SIG-M5 treated with dmso at 0.1 percent for 504 hours (cell line): ENCODE results near the gene PPP2R2C.

Source experiments
- DNase-seq: peaks from one replicate; lab custom pipeline; 2025; ENCODE audit not compliant: unreplicated experiment; lab: John Stamatoyannopoulos, UW

PPP2R2C gene

DNA sequence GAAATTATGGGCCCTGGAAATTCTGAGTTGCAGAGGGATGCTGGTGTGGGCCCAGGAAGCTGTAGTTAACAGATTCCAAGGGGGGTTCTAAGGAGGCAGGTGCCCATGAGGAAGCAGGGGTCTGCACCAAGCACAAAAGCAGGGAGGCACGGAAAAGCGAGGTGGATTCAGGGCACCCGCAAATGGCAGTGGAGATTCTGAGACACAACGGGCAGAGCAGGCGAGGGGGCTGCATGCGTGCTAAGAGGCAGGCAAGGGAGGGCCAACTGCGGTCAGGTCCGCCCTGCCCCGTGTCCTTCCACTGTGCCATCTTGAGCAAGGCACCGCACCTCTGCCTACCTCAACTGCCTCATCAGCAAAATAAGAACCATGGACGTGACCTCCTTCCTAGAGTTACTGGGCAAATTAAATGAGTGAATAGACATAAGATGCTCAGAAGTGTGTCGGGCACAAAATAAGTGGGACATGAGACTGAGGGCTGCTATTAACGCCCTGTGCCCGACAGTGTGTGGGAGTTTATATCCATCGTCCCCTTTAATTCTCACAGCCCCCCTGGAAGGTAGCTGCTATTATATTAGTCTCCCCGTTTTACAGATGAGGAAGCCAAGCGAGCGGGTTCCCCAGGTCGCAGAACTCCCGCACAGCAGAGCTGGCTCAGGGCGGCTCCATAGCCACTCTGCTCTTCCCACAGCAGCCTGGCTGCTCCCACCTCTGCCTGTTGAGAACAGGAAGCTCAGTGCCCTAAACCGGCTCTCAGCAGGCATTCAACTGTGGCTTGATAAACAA, 67.6 kb downstream of the PPP2R2C start:
- DNase-seq, result no peak

DNA sequence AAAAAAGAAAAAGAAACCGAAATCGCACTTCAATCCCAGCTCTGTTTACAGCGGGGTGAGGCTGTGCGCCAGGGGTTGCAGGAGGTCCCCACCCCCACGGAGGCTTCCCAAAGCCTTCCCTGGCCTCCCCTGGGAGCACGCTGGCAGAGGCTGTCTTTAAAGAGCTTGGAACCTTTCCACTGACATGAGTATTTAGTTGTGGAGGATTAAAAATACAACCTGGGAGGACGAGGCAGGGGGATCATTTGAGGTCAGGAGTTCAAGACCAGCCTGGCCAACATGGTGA, 69.1 kb downstream of the PPP2R2C start:
- no peak for DNase-seq

DNA sequence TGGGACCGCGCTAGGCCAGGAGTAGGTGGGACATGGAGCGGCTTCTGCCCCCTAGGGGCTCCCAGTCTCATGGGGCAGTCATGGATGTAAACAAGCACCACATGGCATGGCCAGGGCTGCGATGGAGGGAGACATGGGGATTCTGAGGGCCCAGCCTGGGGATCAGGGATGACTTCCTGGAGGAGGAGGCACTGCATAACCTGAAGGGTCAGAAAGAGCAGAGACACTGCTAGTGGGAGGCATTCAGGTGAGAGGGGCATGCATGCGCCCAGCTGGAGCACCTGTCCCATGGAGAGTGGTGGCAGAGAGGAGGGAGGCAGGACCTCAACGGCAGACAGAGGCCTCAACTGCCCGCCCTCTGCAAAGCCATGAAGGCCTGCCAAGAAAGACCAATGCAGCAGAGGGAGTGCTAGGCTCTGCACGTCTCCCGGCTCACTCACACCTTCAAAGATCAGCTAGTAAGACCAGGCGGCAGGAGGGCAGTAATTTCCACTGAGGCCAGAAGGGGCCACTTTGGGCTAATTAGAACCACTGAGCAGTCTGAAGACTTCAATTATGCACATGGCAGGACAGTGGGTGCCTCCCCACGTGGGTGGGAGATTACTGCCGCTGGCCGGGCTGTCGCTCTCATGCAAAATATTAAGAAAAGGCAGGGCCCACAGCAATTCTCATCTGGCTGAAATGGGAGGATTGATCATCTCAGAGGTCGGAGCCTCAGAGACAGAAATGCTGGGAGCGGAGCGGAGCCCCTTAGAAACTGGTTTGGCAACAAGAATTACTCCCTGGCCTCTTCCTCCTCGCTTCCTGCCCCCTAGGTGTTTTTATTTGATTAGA, 69.6 kb downstream of the PPP2R2C start:
- no peak for DNase-seq

DNA sequence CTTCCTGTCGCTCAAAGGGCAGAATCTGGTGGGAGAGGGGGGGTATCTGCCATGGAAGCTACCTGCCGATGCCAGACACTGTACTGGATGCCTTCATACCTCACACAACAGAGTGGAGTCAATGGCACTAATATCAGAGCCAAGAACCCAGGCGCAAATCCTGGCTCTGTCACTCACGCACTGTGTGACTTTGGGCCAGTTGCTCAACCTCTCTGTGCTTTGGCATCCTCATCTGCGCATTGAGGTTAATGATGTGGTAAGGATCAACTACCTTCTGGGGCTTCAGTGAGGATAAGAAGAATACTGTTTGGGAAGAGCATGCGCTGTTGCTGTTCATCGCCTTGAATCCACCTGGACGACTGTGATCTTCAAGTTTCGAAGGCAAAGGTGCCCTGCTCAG, 70.6 kb downstream of the PPP2R2C start:
- DNase-seq, result no peak

DNA sequence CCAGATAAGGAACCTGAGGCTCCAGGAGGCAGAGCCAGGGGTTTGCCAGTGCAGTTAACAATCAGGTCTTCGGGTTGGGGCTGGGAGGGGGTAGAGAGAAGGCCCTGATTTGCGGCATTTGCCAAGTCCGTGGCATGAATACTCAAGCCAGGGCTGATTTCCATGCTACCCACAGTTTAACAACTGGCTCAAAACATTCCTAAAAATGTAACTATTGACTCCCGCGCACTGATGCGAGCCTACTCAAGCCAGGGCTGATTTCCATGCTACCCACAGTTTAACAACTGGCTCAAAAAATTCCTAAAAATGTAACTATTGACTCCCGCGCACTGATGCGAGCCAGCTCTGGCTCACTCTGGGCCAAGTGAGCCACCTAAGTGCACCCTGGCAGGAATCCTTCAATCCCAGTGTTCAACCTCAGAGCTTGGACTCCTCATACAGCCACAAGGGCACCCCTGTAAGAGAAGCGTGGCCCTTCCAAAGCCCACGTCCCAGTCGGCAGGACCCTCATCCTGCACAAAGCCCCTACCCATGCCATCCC, 75.6 kb downstream of the PPP2R2C start:
- no peak for DNase-seq

DNA sequence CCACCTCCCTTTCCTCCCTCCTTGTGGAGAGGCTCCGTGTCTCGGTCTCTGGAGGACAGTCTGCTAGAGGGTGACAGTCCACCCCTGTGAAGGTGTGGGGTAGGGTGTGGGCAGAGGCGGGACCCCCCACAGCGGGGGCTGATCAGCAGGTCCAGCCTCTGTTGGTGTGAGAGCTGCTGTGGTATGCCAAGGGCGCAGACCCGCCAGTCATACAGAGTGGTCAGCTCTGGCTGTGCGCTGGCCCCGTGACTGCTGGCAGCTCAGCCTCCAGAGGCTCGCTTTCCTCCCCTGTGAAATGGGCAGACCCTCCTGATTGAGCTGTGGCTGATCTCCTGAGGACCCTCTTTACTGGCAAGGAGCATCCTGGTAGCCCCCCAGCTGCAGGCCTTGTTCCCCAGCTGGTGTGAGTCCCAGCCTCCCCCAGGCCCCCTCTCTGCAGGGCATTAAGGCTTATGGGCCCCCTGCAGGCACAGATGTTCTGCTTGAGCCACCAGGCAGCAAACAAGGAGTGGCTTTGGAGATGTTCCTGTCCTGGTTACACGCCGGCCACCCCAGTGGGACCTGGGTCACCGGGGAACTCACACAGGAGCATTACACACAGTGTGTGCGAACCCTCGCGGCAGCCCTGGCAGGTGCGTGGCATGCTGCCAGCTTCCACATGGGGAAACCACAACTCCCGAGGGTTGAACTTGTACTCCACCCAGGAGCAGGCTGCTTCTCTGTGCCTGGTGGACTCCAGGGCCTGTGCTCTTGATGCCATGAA, 76.8 kb downstream of the PPP2R2C start:
- DNase-seq, result no peak

DNA sequence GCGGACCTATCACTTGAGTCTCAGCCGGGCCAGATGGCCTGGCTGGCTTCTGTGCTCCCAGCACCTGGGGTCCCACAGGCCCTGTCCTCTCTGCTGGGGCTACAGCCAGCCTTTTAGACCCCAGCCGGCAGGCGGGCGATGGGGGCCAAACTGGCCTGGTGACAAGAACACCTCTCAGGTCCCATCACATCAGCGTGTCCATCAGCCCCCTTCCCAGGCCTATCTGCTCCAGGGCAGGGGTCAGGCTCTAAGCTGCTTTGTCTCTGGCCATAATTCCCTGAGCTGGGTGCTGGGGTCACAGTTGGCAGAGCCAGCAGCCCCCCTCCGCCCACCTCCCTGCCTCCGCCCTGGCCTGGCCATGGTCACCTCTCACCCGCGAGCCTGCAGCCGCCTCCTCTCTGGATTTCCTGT, 77.7 kb downstream of the PPP2R2C start:
- no peak for DNase-seq

DNA sequence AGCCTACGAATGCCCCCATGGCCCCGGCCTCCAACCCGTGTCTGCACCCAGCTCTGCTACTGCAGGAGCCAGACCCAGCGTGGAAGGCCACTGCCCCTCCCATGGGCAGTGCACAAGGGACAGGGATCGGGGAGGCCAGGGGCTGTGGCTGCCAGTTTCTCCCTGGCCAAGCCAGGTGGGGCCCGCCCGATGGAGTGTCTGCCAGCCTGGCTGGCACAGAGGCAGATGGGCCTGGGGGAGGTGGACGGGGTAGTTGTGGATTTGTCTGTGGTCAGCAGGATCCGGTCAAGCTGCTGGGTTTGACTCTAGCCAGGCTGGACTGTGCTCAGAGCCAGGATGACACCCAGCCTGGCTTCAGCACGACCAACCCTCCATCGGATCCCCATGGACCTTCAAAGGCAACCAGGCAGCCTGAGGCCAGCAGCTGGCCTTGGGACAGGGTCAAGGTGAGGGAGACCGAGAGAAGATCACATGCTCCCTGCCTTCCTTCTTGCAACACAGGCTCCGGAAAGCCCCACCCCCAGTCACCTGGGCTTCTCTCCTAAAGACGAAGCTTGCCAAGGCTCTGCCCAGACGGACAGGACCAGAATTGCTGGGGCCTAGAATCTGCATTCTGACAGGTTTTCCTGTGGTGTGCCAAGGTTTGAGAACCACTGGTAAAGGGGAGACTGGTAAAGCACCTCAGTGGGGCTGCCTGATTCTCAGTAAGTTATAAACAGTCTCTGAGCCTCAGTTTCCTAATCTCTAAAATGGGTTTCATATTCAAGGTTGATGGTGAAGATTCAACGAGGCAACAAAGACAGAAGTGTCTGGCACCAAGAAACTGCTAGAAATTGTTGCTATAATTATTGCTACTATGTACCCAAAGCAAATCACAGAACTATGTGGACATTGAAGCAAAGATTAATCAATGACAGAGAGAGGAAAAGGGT, 78.6 kb downstream of the PPP2R2C start:
- DNase-seq, result no peak

DNA sequence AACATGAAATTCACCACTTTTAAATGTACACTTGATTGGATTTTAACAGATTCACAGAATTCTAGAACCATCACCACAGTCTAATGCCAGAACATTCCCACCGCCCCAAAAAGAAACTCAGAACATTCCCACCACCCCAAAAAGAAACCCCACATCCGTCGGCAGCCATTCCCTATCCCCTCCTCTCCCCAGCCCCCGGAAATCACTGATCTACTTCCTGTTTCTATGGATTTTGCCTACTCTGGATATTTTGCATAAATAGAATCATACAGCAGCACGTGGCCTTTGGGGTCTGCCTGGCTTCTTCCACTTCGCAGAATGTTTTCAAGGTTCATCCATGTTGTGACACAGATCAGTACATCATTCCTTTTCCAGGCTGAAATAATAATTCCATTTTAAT, 79.3 kb downstream of the PPP2R2C start:
- DNase-seq, result no peak

DNA sequence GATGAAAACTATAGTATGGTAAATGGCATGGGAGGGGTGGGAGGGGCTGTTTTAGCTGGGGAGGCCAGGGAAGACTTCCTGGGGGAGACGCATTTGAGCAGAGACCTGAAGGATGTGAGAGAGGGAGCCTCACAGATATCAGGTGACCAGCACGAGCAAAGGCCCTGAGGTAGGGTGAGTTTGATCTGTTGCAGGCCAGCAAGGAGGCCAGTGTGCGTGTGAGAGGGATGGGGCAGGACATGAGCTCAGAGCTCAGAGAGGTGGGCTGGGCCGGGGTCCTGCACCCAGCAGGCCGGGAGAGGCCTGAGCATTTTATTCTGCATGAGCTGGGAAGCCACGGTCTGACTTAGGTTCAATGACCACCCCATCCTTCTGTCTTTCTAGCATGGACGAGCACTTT, 80.0 kb downstream of the PPP2R2C start:
- DNase-seq, result no peak

DNA sequence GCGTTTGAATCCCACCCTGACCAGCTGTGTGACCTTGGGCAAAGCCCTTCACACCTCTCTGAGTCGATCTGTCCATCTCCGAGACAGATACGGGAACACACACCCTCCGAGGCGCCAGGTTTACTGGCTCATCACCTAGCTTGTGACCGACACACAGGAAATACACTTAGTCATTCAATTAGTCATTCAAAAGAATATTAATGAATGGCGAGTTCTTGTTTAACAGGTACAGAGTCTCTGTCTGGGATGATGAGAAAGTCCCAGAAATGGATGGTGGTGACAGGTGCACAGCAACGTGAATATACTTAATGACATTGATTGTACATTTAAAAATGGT, 80.6 kb downstream of the PPP2R2C start:
- no peak for DNase-seq

DNA sequence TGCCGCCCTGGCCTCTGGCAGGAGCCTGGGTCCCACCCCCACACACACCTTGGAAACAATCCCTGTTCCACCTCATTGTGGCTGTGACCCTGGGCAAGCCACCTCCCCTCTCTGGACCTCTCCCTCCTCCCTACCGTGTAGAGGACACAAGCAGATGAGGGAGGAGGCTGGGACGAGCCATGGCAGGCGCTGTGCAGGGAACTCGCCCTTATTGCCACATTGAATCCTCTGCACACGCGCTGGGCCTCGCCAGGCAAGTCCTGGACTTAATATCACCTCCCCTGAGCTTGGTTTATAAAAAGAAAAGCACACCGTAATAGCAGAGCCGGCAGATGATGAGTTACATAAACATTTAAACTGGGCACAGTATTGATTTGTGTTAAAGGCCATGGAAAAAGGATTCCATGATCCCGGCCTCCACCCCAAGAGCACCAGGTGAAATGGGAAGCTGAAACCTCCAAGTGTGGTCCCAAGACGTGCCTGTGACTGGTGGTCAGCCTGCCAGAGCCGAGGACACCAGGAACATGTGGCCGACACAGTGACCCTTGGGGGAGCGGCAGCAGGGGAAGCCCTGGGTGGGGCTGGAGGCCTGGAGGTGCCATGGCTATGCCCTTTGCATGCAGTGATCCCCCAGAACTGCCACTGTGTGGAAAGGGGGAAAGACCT, 81.1 kb downstream of the PPP2R2C start:
- no peak for DNase-seq

DNA sequence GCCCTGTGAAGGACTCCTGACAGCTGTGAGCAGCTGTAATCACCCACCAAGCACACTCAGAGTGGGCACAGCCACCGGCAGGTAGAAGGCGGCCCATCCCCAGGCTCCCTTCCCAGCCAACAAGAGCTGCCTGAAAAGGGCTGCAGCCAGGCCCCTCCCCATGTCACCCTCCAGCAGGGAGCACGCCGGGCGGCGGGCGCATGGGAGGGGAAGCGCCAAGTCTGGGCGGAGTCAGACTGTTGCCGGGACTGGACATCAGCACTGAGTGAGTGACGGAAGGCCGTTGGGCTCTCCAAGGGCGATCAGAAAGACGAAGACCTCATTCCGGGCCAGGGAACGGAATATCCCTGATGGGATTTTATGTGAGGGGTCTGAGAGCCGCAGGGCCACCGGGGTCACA, 82.1 kb downstream of the PPP2R2C start:
- DNase-seq, result no peak

DNA sequence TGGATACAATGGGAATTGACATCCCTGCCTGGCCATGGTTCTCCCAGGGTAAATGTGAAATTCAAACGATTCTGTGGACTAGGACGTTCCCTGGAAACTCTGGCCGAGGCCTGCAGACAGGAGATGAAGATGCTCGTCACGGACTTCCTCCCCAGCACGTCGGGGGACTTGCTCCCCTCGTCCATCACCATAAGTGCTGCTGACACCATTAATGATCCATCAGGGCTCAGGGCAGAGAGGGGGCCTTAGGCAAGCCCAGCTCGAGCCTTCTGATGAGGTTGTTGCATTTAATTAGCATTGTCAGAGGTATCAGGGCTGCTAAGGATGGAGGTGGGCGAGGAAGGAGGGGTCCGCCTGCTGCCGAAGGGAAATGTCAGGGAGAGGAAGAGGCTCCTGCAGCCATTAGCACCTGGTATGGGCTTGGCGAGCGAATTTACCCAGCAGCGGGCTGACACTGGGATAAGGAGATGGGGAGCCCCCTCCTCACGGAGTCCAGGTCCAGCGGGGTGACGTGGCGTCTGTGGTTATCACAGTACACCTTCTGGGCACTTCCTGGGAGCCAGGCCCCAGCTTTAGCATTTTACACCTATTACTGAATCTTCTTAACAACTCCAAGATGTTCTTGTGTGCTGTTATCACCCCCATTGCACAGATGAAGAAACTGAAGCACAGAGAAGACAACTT, 83.1 kb downstream of the PPP2R2C start:
- DNase-seq, result no peak

DNA sequence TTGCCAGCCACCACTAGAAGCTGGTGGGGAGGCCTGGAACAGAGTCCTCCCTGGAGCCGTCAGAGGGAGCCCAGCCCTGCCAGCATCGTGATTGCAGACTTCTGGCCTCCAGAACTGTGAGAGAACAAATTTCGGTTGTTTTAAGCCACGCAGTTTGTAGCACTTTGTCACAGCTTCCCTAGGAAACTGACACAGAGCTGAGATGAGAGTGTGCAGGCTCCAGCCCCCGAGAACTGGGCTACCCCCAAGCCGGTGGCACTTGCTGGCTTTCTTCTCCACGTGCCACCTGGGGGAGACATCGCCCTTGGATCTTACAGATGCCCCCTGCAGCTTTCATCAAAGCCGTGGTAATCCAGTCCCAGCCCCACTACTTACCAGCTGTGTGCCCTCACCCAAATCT, 83.7 kb downstream of the PPP2R2C start:
- DNase-seq, result no peak

DNA sequence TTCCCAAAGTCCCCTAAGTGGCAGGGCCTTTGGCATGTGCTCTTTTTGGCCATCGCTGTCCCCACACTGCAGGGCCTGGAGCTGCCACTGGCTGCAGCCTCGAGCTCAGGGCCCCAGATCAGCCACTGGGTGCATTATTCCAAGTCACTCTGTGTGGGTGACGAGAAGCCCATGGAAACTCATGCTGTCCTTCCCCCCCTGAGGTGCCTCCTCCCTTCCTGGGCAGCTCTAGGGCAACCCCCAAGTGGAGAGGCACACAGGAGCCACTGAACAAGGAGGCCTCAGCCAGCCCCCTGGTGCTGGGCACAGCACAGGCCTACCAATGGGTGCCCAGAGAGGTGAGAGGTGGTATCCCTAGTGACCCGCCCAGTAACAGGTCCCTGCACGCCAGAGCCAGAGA, 84.5 kb downstream of the PPP2R2C start:
- no peak for DNase-seq

DNA sequence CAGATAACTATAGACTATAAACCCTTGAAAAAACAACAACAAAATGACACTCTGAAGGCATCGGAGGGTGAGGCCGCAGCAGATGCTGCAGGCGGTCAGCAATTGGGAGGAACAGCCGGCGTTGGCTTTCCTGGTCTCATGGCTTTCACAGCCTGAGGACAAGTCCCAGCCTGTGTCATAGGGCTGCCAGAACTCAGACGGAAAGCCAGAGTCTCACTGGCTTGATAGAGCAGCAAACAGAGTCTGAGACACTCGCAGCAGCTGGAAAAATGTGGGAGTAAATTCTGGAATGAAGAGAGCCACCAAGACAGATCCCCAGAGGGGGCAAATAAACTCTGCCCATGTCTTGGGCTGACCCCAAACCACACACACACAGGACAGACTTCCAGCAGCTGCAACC, 86.3 kb downstream of the PPP2R2C start:
- DNase-seq, result no peak

DNA sequence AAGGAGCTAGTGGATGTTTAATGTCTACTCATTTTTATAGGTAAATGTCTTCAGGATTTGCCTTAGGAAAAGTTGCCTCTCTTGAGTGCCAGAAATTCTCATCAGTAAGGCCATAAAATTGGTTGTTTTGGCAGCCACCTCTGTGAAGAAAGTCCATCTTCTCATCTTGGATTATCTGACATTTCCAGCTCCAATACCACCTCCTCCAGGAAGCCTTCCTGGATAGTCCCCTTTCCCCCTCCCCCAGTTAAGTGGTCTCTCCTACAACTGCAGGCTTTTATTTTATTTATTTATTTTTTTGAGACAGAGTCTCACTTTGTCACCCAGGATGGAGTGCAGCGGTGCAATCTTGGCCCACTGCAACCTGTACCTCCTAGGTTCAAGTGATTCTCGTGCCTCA, 87.1 kb downstream of the PPP2R2C start:
- DNase-seq, result no peak

DNA sequence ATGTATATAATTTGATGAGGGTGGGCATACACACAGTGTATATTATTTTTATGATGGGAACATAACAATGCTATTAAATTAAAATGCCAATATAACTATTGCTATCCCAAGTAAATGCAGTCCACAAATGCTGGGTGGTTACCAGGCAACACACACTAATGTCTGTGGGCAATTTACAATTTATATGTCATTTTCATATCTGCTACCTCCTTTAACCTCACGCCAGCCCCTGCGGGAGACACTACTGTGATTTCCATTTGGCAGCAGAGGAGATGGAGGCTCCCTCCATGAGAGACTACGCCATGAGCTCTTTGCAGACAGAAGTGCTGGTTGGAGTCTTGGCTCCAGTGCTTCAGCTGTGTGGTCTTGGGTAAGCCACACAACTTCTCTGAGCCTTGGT, 87.9 kb downstream of the PPP2R2C start:
- no peak for DNase-seq

DNA sequence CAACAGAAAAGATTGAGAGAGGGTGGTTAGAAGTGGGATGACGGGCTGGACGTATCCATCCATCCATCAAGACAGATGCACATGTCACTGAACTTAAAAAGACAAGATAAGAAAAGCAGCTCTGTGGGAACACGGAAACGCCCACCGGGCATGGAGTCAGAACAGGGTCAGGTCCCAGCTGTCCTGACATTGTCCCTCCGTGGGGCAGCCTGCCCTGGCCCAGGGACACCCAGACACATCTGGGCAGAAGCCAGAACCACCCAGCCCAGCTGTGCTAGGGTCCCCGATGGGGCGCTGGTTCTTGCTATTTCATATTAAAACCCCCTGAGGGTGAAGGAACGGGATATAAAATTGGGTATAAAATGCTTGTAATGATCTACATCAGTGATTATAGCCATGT, 88.5 kb downstream of the PPP2R2C start:
- DNase-seq, result no peak
